SK-N-SH treated with all-trans-retinoic acid at 6 μM for 48 hours (cell line): ENCODE data around the gene EPB41L4A.

ENCODE experiments used
- ARNTL ChIP-seq: fragments of 450-650 bp; formaldehyde crosslinking; IDR thresholded peaks from 2 replicates; pipeline ENCODE4 v1.5.0; 2020; ENCODE audit warnings: low read depth, mild to moderate bottlenecking, moderate library complexity, borderline replicate concordance
- BACH2 ChIP-seq: fragments of 250-450 bp; sonication (Bioruptor Pico); IDR thresholded peaks from 2 replicates; pipeline ENCODE4 v1.9.0; 2021; ENCODE audit warnings: mild to moderate bottlenecking, borderline replicate concordance
- CSDC2 ChIP-seq: fragments of 250-450 bp; sonication (Bioruptor Pico); IDR thresholded peaks from 2 replicates; pipeline ENCODE4 v1.5.0; 2020; ENCODE audit warnings: mild to moderate bottlenecking, moderate library complexity
- GLIS3 ChIP-seq: fragments of 250-450 bp; sonication (Bioruptor Pico); IDR thresholded peaks from 2 replicates; pipeline ENCODE4 v1.5.0; 2020; ENCODE audit warnings: mild to moderate bottlenecking, moderate library complexity
- ISL1 ChIP-seq: fragments of 250-450 bp; sonication (Bioruptor Pico); IDR thresholded peaks from 2 replicates; pipeline ENCODE4 v2.1.2; 2022; ENCODE audit warnings: mild to moderate bottlenecking, moderate library complexity
- PPARA ChIP-seq: fragments of 250-450 bp; sonication (Bioruptor Pico); IDR thresholded peaks from 2 replicates; pipeline ENCODE4 v1.5.0; 2020; ENCODE audit warnings: mild to moderate bottlenecking, borderline replicate concordance
- SNAI2 ChIP-seq: fragments of 250-450 bp; sonication (Bioruptor Pico); IDR thresholded peaks from 2 replicates; pipeline ENCODE4 v1.5.0; 2020; ENCODE audit warnings: mild to moderate bottlenecking, moderate library complexity
- TCF4 ChIP-seq: fragments of 250-450 bp; sonication (Bioruptor Pico); IDR thresholded peaks from 2 replicates; pipeline ENCODE4 v1.8.0; 2021; ENCODE audit warnings: mild to moderate bottlenecking, moderate library complexity, borderline replicate concordance
- ZFP3 ChIP-seq: fragments of 250-450 bp; sonication (Bioruptor Pico); IDR thresholded peaks from 2 replicates; pipeline ENCODE4 v1.5.0; 2020; ENCODE audit warnings: mild to moderate bottlenecking, moderate library complexity
- ZNF70 ChIP-seq: fragments of 450-650 bp; formaldehyde crosslinking; IDR thresholded peaks from 2 replicates; pipeline ENCODE4 v1.5.0; 2020; ENCODE audit warnings: mild to moderate bottlenecking, moderate library complexity
- TF ChIP-seq, protein P1 (sequence below): fragments of 250-450 bp; sonication (Bioruptor Pico); IDR thresholded peaks from 2 replicates; pipeline ENCODE4 v1.5.1; 2021; ENCODE audit warnings: mild to moderate bottlenecking, moderate library complexity
- TF ChIP-seq, protein P2 (sequence below): fragments of 250-450 bp; sonication (Bioruptor Pico); IDR thresholded peaks from 2 replicates; pipeline ENCODE4 v1.5.1; 2020; ENCODE audit warnings: low read depth, mild to moderate bottlenecking, moderate library complexity
- TF ChIP-seq, protein P3 (sequence below): fragments of 250-450 bp; sonication (Bioruptor Pico); IDR thresholded peaks from 2 replicates; pipeline ENCODE4 v1.8.0; 2020; ENCODE audit warnings: mild to moderate bottlenecking, moderate library complexity, borderline replicate concordance
- TF ChIP-seq, protein P4 (sequence below): fragments of 250-450 bp; sonication (Bioruptor Pico); IDR thresholded peaks from 2 replicates; pipeline ENCODE4 v1.8.0; 2021; ENCODE audit warnings: low read depth, mild to moderate bottlenecking, moderate library complexity, borderline replicate concordance

- TF ChIP-seq BACH2 (CRISPR knock-in tag) (no peak), ZFP3 (CRISPR knock-in tag) (no peak), TCF4 (CRISPR knock-in tag) (no peak), ISL1 (CRISPR knock-in tag) (no peak), ARNTL (no peak), ZNF70 (CRISPR knock-in tag) (no peak), SNAI2 (CRISPR knock-in tag) (no peak), PPARA (CRISPR knock-in tag) (no peak), CSDC2 (CRISPR knock-in tag) (no peak), GLIS3 (CRISPR knock-in tag) (no peak)
- TF ChIP-seq, protein P1, sequence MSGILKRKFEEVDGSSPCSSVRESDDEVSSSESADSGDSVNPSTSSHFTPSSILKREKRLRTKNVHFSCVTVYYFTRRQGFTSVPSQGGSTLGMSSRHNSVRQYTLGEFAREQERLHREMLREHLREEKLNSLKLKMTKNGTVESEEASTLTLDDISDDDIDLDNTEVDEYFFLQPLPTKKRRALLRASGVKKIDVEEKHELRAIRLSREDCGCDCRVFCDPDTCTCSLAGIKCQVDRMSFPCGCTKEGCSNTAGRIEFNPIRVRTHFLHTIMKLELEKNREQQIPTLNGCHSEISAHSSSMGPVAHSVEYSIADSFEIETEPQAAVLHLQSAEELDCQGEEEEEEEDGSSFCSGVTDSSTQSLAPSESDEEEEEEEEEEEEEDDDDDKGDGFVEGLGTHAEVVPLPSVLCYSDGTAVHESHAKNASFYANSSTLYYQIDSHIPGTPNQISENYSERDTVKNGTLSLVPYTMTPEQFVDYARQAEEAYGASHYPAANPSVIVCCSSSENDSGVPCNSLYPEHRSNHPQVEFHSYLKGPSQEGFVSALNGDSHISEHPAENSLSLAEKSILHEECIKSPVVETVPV (CRISPR knock-in tag) = no peak
- TF ChIP-seq, protein P2, sequence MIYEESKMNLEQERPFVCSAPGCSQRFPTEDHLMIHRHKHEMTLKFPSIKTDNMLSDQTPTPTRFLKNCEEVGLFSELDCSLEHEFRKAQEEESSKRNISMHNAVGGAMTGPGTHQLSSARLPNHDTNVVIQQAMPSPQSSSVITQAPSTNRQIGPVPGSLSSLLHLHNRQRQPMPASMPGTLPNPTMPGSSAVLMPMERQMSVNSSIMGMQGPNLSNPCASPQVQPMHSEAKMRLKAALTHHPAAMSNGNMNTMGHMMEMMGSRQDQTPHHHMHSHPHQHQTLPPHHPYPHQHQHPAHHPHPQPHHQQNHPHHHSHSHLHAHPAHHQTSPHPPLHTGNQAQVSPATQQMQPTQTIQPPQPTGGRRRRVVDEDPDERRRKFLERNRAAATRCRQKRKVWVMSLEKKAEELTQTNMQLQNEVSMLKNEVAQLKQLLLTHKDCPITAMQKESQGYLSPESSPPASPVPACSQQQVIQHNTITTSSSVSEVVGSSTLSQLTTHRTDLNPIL (CRISPR knock-in tag) = no peak
- TF ChIP-seq, protein P3, sequence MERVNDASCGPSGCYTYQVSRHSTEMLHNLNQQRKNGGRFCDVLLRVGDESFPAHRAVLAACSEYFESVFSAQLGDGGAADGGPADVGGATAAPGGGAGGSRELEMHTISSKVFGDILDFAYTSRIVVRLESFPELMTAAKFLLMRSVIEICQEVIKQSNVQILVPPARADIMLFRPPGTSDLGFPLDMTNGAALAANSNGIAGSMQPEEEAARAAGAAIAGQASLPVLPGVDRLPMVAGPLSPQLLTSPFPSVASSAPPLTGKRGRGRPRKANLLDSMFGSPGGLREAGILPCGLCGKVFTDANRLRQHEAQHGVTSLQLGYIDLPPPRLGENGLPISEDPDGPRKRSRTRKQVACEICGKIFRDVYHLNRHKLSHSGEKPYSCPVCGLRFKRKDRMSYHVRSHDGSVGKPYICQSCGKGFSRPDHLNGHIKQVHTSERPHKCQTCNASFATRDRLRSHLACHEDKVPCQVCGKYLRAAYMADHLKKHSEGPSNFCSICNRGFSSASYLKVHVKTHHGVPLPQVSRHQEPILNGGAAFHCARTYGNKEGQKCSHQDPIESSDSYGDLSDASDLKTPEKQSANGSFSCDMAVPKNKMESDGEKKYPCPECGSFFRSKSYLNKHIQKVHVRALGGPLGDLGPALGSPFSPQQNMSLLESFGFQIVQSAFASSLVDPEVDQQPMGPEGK = no peak
- TF ChIP-seq, protein P4, sequence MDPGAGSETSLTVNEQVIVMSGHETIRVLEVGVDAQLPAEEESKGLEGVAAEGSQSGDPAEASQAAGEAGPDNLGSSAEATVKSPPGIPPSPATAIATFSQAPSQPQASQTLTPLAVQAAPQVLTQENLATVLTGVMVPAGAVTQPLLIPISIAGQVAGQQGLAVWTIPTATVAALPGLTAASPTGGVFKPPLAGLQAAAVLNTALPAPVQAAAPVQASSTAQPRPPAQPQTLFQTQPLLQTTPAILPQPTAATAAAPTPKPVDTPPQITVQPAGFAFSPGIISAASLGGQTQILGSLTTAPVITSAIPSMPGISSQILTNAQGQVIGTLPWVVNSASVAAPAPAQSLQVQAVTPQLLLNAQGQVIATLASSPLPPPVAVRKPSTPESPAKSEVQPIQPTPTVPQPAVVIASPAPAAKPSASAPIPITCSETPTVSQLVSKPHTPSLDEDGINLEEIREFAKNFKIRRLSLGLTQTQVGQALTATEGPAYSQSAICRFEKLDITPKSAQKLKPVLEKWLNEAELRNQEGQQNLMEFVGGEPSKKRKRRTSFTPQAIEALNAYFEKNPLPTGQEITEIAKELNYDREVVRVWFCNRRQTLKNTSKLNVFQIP (CRISPR knock-in tag) = no peak
Measured at GRCh38 chr5:112381521-112381920, 37.6 kb downstream of the EPB41L4A start.
